ENCODE results near the gene GLT8D2. TPM values are rescaled to one million over a fixed set of nuclear protein-coding genes. Genes with fewer than 3 reads are reported as not detected.

Gene GLT8D2
- total RNA-seq, 1 experiment from 2014 or later = 3.8 TPM

DNA sequence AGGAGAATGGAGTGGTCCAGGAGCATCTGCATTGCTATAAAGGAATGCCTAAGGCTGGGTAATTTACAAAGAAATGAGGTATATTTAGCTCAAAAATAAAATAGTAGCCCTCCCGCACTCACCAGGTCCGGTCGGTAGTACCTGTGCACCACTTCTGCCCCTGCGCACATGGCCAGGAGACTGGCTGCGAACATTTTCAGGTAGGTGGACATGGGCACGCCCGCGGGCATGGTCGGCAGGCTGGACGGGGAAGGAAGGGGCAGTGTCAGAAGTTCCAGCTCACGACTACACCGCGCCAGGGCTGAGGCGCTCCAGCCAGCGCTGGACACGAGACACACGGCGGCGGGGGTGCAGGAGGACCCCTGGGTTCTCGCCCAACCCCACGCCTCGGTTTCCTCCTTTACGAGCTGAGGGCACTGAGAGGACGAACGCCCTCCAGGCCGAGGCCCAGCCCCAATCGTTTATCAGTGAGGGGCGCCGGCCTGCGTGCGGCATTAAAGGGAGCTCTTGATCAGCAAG, 93.4 kb downstream of the GLT8D2 start:
- H3K36me3 Mint-ChIP-seq (ENCODE audit: insufficient read depth in 1 of 3, low read depth in 3 of 3) = peaks cover 9 to 33% (median 30%) of the 10 kb centered on the region in 3 experiments; a peak in 6 of 7 replicates
- peak overlapping the region; percentile 97 for H3K9ac ChIP-seq (ENCODE audit: extremely low read depth, insufficient read length, low read length)
- WGBS (ENCODE audit: extremely low coverage, insufficient read length, low lambda C conversion rate) = no CpG with 5 or more reads among the region's 31 CpGs

More for the DNA sequence above, 93.4 kb downstream of the GLT8D2 start:
- peak overlapping the region; percentile 82 for H3K14ac ChIP-seq (ENCODE audit: insufficient read depth, low read length)
- Mint-ChIP-seq H3K27me3 (ENCODE audit: low read depth) (no peaks in the 10 kb centered on the region; the same call in 1 of the 2 replicates), H3K4me3 (peak overlapping the region; percentile 90 to 93), H3K27ac (peak overlapping the region; percentile 98 to 100 (median 99)), H3K4me1 (peaks cover 10 to 20% of the 10 kb centered on the region in 2 experiments), H3K9me3 (no peaks in the 10 kb centered on the region; a peak in 1 of 5 replicates)
- H3K79me2 ChIP-seq (ENCODE audit: insufficient read depth, low read length) = peaks cover 8% of the 10 kb centered on the region; the same call in 1 of the 2 replicates
- TF ChIP-seq, protein P1, sequence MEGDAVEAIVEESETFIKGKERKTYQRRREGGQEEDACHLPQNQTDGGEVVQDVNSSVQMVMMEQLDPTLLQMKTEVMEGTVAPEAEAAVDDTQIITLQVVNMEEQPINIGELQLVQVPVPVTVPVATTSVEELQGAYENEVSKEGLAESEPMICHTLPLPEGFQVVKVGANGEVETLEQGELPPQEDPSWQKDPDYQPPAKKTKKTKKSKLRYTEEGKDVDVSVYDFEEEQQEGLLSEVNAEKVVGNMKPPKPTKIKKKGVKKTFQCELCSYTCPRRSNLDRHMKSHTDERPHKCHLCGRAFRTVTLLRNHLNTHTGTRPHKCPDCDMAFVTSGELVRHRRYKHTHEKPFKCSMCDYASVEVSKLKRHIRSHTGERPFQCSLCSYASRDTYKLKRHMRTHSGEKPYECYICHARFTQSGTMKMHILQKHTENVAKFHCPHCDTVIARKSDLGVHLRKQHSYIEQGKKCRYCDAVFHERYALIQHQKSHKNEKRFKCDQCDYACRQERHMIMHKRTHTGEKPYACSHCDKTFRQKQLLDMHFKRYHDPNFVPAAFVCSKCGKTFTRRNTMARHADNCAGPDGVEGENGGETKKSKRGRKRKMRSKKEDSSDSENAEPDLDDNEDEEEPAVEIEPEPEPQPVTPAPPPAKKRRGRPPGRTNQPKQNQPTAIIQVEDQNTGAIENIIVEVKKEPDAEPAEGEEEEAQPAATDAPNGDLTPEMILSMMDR (conservative IDR thresholded peaks at IDR 0.05) = no peak
- peak overlapping the region; percentile 96 for H3K27ac ChIP-seq (ENCODE audit: insufficient read length, low read depth, low read length)
- no peak overlapping the region for H2BK5ac ChIP-seq (ENCODE audit: insufficient read length, low read length)
- H3K4me1 ChIP-seq (ENCODE audit: insufficient read depth, low read length) = no peaks in the 10 kb centered on the region
- H3K23me2 ChIP-seq (ENCODE audit: insufficient read length, low read depth, low read length, poor library complexity, severe bottlenecking) = peaks cover 13% of the 10 kb centered on the region
- H3K4me2 ChIP-seq (ENCODE audit: insufficient read depth, insufficient read length, low read length) = peak overlapping the region; percentile 99
- H4K8ac ChIP-seq (replicated peaks; ENCODE audit: insufficient read length, low read depth, low read length) = peak overlapping the region; percentile 53
- H3K27me3 ChIP-seq (ENCODE audit: insufficient read depth, low read length) = no peaks in the 10 kb centered on the region
- no peak overlapping the region for H3K56ac ChIP-seq (ENCODE audit: insufficient read length, low read depth, low read length)
- H3K18ac ChIP-seq (ENCODE audit: insufficient read length, low read depth, low read length) = peak overlapping the region; percentile 74
- H3K9me3 ChIP-seq (ENCODE audit: control insufficient read depth, low read depth, low read length) = no peaks in the 10 kb centered on the region
- no peak overlapping the region for H3K23ac ChIP-seq (ENCODE audit: insufficient read length, low read depth, low read length)
- H2BK12ac ChIP-seq (ENCODE audit: insufficient read length, low read depth, low read length) = no peak overlapping the region
- H2AFZ ChIP-seq (ENCODE audit: low read length) = no peak overlapping the region
- no peak overlapping the region for H4K91ac ChIP-seq (ENCODE audit: insufficient read length, low read depth, low read length)
- no peak overlapping the region for H2BK20ac ChIP-seq (ENCODE audit: low read depth, low read length, poor library complexity, severe bottlenecking)
- no peaks in the 10 kb centered on the region for H4K20me1 ChIP-seq (ENCODE audit: control insufficient read depth, insufficient read depth, insufficient read length)
- H4K5ac ChIP-seq (ENCODE audit: insufficient read length, low read depth, low read length) = peak overlapping the region; percentile 33
- no peak overlapping the region for H3K4ac ChIP-seq (ENCODE audit: low read depth, low read length)
- no peak for DNase-seq
- H3K79me1 ChIP-seq (ENCODE audit: insufficient read depth, low read depth, low read length, poor library complexity, severe bottlenecking) = no peaks in the 10 kb centered on the region
- no peak overlapping the region for H2BK15ac ChIP-seq (ENCODE audit: low read depth, low read length)
- no peak overlapping the region for H3T11ph ChIP-seq (ENCODE audit: low read length)
- no peak overlapping the region for H2AK5ac ChIP-seq (ENCODE audit: insufficient read length, low read length)
- no peak overlapping the region for H2BK120ac ChIP-seq (ENCODE audit: low read depth, low read length, poor library complexity, severe bottlenecking)

Data from H9 (cell line).